ENCODE data around the gene PLAC8L1. TPM values are rescaled to one million over a fixed set of nuclear protein-coding genes. Genes with fewer than 3 reads are reported as not detected.
"Not testable (repeated sequence)": the region's sequence is repeated elsewhere in the genome, so short reads cannot be mapped to it uniquely, and the experiment has no call there.

PLAC8L1 gene, protein sequence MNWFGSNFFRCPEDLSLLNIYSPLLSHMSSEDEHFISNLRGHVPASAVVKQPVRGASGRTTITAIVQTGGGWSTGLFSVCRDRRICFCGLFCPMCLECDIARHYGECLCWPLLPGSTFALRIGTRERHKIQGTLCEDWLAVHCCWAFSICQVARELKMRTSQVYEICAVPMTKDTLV
- polyA plus RNA-seq (2014; cell fraction: cytosol; rRNA removed), result not detected in 2 replicates
- polyA plus RNA-seq (2014; cell fraction: nucleus; rRNA removed), result not detected in 2 replicates

- DNase-seq (ENCODE audit: low spot score), result no peak
These were observed at the start of gene PLAC8L1 for GRCh38 chr5:146105477-146105876. Gene PLAC8L1, minus strand, starts transcription at chr5:146105577. Its CDS starts 1,266 bp downstream, at chr5:146104311.

DNA sequence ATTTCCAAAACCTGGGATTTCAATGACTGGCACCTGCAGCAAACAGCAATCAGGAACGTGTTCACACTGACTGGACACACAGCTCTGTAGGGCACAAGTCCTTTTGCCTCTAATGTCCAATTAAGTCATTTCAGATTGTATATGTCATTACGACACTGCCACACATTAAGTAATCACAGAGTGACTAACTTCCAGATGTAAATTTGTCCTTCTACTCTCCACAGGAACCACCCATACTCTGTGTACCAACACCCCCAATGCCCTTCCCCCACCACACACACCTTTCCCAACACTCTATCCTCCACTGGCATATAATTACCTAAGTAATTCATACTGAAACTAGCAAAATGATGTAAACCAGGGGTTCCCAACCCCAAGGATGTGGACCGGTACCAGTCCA, 46.6 kb upstream of the PLAC8L1 start:
- no peak for DNase-seq (ENCODE audit: low spot score)

- no peak for DNase-seq (ENCODE audit: low spot score)
These were observed 32.6 kb upstream of the PLAC8L1 start for GRCh38 chr5:146137967-146138403.

- no peak for DNase-seq (ENCODE audit: low spot score)
These were observed 25.2 kb upstream of the PLAC8L1 start for GRCh38 chr5:146130440-146131045.

DNA sequence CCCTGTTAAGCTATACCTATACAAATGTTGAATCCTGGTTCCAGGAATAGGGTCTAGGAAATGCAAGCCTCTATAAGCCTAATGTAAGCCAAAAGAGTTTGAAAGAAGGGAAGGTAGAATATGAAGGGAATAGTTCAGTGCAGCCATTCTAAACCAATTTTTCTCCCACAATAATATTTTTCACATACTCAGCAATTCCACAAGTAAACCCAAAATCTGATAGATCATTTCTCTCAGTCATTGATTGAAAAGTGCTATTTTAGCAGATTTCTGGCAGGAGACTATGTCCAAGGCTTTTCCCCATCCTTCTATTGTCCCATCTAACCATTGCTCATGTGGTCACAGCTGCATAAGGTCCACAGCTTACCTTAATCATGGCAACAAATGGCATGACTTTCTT, 20.7 kb upstream of the PLAC8L1 start:
- no peak for DNase-seq (ENCODE audit: low spot score)

DNA sequence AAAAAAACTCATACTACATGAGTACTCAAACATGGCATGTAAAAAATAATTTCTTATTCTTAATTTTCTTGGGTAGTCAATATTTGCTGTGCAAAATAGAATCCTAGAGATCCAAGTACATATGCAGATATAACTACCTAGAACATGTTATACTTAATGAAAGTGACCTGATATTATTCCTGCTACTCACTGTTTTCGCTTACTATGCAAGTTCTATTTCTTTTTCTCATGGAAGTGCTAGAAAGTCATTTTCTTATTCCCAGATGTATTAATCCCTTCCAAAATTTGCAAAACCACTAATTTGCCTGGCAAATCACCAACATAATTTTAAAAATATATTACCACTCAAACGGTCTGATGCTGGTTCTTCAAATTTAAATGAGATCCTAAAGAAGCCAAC, 19.2 kb upstream of the PLAC8L1 start:
- no peak for DNase-seq (ENCODE audit: low spot score)

GRCh38 chr5:146121451-146121850, 16.1 kb upstream of the PLAC8L1 start:
- DNase-seq (ENCODE audit: low spot score), result not testable (repeated sequence)

DNA sequence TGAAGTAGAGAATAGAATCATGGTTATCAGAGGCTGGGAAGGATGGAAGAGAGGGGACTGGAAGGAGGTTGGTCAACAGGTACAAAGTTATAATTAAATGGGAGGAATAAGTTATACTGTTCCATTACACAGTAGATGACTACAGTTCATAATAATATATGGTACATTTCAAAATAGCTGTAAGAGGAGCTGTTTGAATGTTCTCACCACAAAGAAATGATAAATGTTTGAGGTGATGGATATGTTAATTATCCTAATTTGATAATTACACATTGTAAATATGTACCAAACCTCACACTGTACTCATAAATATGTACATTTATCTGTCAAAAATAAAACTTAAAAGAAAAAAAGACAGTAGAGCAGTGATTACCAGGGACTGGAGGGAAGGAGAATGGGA, 12.9 kb upstream of the PLAC8L1 start:
- DNase-seq (ENCODE audit: low spot score), result no peak

DNA sequence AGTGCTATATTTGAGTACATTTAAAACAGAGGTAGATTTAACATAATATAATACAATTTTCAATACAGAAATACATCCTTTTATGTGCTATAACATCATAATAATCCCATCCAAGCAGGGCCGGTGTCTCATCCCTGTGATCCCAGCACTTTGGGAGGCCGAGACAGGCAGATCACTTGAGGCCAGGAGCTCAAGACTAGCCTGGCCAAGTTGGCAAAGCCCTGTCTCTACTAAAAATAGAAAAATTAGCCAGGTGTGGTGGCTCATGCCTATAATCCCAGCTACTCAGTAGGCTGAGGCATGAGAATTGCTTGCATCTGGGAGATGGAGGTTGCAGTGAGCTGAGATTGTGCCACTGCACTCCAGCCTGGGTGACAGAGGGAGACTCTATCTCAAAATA, 11.8 kb upstream of the PLAC8L1 start:
- DNase-seq (ENCODE audit: low spot score), result not testable (repeated sequence)

- peak; percentile 10 for DNase-seq (ENCODE audit: low spot score)
These were observed 11.0 kb upstream of the PLAC8L1 start for GRCh38 chr5:146116361-146116760.

DNA sequence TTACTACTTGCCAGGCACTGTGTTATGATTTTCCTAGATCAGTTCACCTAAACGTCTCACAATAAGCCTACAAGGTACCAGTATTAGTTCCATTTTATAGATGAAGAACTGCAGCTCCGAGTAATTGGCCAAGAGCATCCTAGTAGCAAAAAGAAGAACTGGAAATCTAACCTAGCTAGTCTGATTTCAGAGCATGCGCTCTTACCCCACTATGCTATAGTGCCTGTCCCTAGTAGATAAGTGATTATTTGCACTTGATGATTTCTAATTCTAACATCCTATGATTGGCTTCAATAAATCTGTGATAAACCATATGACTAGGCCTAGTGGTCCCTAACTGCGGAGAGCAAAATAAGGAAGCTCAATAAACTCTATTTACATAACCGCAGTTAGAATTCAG, 7.1 kb upstream of the PLAC8L1 start:
- DNase-seq (ENCODE audit: low spot score), result no peak

DNA sequence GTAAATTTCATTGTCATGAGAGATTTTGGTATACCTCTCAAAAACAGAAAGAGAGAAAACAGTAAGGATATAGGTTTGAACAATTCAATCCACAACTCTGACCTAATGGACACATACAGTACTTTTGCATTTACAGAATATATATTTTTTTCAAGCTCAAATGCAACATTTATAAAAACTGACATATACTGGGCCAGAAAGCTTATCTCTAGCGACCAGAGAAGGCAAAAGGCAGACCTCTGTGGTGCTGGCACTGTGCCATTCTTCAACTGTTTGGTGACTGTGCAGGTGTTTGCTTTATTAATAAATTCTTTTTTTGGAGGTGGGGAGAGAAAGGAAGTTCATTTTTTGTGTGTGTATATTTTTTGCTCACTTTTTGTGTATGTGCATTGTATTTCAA, 6.0 kb upstream of the PLAC8L1 start:
- no peak for DNase-seq (ENCODE audit: low spot score)

DNA sequence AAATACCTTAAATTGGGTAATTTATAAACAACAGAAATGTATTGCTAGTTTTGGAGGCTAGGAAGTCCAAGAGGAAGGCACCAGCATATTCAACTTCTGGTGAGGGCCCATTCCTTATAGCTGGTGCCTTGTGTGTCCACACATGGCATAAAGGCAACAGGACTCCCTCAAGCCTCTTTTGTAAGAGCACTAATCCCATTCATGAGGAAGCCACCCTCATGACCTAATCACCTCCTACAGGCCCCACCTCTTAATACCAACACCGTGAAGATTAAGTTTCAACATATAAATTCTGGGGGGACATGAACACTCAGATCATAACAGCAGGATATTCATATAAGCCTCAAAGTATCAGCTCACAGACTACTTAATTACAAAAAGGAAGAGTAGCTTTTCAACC, 4.0 kb upstream of the PLAC8L1 start:
- DNase-seq (ENCODE audit: low spot score), result peak; percentile 26

- DNase-seq (ENCODE audit: low spot score), result not testable (repeated sequence)
These were observed 3.5 kb upstream of the PLAC8L1 start for GRCh38 chr5:146108870-146109269.

- no peak for DNase-seq (ENCODE audit: low spot score)
These were observed 2.5 kb upstream of the PLAC8L1 start for GRCh38 chr5:146107901-146108300.

- DNase-seq (ENCODE audit: low spot score), result no peak
These were observed 1.8 kb downstream of the PLAC8L1 start for GRCh38 chr5:146103594-146103993.

- no peak for DNase-seq (ENCODE audit: low spot score)
These were observed 3.7 kb downstream of the PLAC8L1 start for GRCh38 chr5:146101646-146102045.

DNA sequence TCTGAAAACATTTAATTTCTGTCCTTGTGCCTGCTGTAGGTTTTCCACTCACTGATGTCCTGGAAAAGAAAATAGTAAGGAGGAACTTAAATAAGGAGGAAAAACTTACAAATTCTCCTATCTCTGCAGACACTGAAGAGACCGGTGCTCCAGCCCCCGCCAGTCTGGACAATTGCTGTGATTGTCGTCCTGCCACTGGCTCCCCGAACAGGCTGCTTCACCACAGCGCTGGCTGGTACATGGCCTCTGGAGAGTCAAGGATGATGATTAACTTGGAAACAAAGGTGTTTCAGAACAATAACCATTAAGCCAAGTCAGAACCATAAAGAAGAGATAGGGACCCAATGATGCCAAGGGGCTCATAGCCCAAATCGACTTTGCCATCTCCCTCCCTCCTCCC, 7.3 kb downstream of the PLAC8L1 start:
- no peak for DNase-seq (ENCODE audit: low spot score)

GRCh38 chr5:146091881-146092280, 13.5 kb downstream of the PLAC8L1 start:
- DNase-seq (ENCODE audit: low spot score), result no peak

DNA sequence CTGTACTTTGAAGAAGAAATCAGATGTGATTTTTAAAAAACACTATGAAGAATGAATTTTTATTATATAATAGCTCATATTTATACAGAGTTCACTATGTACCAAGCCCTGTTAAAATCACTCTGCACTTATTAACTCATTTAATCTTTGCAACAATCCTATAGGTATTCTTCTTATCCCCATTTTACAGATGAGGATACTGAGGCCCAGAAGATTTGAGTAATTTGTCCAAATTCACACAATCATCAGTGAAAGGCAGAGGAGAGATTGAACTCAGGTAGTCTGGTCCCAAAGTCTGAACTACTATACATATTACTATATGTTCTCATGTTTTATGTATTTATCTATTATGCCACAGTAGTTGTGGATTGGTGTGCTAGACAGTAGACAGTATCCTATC, 16.1 kb downstream of the PLAC8L1 start:
- DNase-seq (ENCODE audit: low spot score), result no peak

- DNase-seq (ENCODE audit: low spot score), result no peak
These were observed 17.3 kb downstream of the PLAC8L1 start for GRCh38 chr5:146088098-146088497.

DNA sequence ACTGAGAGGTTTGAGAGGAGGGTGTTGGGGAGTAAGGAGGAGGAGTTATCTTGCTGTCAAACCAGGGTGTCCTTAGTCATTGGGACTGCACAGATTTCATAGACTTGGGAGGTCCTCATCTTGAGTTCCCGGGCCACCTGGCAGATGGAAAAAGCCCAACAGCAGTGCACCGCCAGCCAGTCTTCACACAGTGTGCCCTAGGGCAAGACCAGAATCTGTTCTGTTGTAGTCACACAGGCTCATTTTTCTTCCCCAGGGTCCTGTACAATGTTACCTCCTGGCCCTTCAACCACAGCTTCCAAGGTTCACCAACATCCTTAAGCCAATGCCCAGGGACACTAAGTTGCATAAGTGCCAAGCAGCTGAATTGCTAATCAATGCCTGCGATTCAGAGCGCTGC, 21.0 kb downstream of the PLAC8L1 start:
- DNase-seq (ENCODE audit: low spot score), result no peak

- no peak for DNase-seq (ENCODE audit: low spot score)
These were observed 22.6 kb downstream of the PLAC8L1 start for GRCh38 chr5:146082798-146083197.

DNA sequence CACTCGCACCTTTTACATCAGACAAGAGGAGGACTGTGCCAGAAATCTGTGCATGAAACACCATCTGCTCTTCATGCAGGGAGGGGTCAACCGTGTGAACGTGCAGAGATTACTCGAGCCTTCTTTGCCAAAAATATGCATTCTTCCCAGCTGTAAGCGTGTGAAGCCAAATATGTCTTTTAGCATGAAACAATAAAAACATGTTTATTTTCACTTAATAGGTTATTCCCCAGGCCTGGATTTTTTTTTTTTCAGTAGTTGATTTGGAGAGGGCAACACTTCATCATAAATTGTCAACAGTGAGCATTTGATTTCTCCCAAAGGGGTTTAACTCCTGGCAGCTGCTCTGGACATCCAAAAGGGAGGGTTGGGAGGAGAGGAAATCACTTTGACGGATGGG, 23.8 kb downstream of the PLAC8L1 start:
- DNase-seq (ENCODE audit: low spot score), result no peak
